Tibial nerve (tissue), 4 donors: Measurements from ENCODE around the gene CALML5.

Source experiments
- EP300 ChIP-seq, 2 donors: sonication (generic); formaldehyde crosslinking; IDR thresholded peaks; one replicate each; pipeline ENCODE4 v1.6.1; 2017; ENCODE audit warnings: antibody characterized with exemption in 2 of 2, mild to moderate bottlenecking in 1 of 2
- POLR2A ChIP-seq, 2 donors: fragments of 450-650 bp; IDR thresholded peaks; one replicate each; pipeline ENCODE4 v1.6.1; 2017; ENCODE audit warnings: antibody characterized with exemption in 2 of 2, mild to moderate bottlenecking in 2 of 2, moderate library complexity in 2 of 2
- TF ChIP-seq, protein P1 (sequence below), 5 experiments: fragments of 200-600 bp in 3 of 5; fragments of 450-650 bp in 2 of 5; sonication (generic) in 3 of 5; IDR thresholded peaks; one replicate each; pipeline ENCODE4 v1.5.1; 2016 to 2019; ENCODE audit warnings: antibody characterized with exemption in 5 of 5, mild to moderate bottlenecking in 3 of 5, moderate library complexity in 2 of 5

DNA sequence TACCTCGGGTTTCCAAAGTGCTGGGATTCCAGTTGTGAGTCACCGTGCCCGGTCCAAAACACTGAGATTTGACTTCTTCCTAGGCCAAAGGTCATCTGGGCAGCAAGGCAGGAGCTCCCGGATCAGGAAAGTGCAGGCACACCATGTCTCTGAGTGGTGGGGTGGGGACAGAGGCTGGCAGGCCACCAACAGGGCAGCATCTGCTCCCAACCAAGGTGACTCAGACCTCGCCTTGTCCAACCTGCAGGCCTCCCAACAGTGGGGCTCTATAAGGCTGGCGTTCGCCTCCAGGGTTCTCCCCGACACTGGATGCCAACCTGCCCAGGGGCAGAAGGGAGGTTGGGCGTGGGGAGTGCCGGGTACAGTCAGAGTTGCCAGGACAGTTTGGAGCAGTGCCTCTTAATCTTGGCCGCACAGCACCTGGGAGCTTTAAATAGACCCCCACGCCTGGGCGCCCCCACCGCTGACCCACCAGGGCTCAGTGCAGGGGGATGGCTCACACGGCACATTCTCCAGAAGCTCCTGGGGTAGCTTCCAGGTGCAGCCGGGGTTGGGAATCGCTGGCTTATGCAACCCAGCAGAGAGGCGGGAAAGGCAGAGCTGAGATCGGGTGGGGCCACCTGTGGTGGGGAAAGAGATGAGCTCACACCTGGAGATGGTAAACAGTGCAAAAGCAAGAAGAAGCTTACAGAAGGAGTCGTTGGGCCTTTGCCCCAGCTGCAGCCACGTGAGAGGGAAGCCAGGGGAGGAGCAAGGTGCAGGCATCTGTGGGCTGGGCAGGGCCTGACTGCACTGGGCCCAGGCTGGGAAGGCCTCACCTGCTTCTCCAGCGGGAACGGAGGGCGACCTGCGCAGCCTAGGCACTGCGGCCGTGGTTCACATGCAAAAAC lies 10.9 kb downstream of the CALML5 start:
- TF ChIP-seq, protein P1, sequence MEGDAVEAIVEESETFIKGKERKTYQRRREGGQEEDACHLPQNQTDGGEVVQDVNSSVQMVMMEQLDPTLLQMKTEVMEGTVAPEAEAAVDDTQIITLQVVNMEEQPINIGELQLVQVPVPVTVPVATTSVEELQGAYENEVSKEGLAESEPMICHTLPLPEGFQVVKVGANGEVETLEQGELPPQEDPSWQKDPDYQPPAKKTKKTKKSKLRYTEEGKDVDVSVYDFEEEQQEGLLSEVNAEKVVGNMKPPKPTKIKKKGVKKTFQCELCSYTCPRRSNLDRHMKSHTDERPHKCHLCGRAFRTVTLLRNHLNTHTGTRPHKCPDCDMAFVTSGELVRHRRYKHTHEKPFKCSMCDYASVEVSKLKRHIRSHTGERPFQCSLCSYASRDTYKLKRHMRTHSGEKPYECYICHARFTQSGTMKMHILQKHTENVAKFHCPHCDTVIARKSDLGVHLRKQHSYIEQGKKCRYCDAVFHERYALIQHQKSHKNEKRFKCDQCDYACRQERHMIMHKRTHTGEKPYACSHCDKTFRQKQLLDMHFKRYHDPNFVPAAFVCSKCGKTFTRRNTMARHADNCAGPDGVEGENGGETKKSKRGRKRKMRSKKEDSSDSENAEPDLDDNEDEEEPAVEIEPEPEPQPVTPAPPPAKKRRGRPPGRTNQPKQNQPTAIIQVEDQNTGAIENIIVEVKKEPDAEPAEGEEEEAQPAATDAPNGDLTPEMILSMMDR (IDR thresholded peaks at IDR 0.05): no peak
- TF ChIP-seq POLR2A (IDR thresholded peaks at IDR 0.05) (no peak), EP300 (IDR thresholded peaks at IDR 0.05) (no peak)
